ENCODE results near the gene FOXL3.

FOXL3 gene

DNA sequence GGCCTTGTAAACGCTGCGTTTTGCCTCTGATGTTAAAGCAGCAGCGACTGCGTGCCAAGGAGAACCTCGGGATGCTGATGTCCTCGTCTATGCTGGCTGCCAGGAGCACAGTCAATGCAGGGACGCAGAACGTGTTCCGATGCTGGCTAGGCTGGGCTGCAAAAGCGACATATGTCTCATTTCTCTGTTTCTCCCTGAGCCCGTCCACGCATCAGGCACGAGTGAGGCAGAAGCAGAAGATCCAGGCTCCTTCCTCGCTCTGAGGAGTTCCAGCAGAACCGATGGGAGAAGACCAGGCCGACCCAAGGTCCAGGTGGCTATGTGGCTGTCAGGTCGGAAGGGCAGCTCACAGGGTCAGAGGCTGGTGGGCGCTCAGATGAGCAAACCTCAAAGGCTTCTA is 3.7 kb upstream of the FOXL3 start:
- TF ChIP-seq FOXP2 (optimal IDR thresholded peaks at IDR 0.05; ENCODE audit: borderline replicate concordance, extremely low read depth, extremely low read length, insufficient read depth) (no peak), SIN3A (IDR thresholded peaks at IDR 0.05; ENCODE audit: borderline replicate concordance, insufficient read depth, low read length) (no peak), TAF1 (IDR thresholded peaks at IDR 0.05; ENCODE audit: borderline replicate concordance, insufficient read depth, low read length) (no peak), POLR2AphosphoS5 (IDR thresholded peaks at IDR 0.05; ENCODE audit: low read depth, low read length) (no peak)

DNA sequence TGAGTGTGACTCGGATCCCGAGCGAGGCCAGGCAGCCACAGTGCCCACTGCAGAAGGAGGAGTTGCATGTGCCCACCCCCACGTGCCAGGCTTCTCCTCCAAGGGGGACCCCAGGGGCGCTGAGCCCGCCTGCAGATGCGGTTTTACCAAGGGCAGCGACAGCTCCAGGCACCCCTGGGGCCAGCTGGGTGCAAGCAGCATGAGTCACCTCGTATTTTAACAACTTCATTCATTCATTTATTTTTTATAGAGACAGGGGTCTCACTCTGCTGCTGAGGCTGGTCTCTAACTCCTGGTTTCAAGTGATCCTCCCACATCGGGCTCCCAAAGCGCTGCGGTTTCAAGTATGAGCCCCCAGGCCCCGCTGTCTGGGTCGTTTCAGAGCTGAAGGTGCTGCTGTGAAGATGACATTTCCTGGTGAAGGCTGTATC is 1.3 kb upstream of the FOXL3 start:
- TF ChIP-seq, protein P1, sequence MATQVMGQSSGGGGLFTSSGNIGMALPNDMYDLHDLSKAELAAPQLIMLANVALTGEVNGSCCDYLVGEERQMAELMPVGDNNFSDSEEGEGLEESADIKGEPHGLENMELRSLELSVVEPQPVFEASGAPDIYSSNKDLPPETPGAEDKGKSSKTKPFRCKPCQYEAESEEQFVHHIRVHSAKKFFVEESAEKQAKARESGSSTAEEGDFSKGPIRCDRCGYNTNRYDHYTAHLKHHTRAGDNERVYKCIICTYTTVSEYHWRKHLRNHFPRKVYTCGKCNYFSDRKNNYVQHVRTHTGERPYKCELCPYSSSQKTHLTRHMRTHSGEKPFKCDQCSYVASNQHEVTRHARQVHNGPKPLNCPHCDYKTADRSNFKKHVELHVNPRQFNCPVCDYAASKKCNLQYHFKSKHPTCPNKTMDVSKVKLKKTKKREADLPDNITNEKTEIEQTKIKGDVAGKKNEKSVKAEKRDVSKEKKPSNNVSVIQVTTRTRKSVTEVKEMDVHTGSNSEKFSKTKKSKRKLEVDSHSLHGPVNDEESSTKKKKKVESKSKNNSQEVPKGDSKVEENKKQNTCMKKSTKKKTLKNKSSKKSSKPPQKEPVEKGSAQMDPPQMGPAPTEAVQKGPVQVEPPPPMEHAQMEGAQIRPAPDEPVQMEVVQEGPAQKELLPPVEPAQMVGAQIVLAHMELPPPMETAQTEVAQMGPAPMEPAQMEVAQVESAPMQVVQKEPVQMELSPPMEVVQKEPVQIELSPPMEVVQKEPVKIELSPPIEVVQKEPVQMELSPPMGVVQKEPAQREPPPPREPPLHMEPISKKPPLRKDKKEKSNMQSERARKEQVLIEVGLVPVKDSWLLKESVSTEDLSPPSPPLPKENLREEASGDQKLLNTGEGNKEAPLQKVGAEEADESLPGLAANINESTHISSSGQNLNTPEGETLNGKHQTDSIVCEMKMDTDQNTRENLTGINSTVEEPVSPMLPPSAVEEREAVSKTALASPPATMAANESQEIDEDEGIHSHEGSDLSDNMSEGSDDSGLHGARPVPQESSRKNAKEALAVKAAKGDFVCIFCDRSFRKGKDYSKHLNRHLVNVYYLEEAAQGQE (IDR thresholded peaks at IDR 0.05; ENCODE audit: insufficient read depth in 1 of 2, low read depth in 2 of 2, low read length in 2 of 2), result no peak
- TF ChIP-seq SIN3A (IDR thresholded peaks at IDR 0.05; ENCODE audit: borderline replicate concordance, insufficient read depth, low read length), result no peak
- TF ChIP-seq TAF1 (IDR thresholded peaks at IDR 0.05; ENCODE audit: borderline replicate concordance, insufficient read depth, low read length), result no peak
- TF ChIP-seq POLR2AphosphoS5 (IDR thresholded peaks at IDR 0.05; ENCODE audit: low read depth, low read length), result no peak
- no peak for TF ChIP-seq FOXP2 (optimal IDR thresholded peaks at IDR 0.05; ENCODE audit: borderline replicate concordance, extremely low read depth, extremely low read length, insufficient read depth)

DNA sequence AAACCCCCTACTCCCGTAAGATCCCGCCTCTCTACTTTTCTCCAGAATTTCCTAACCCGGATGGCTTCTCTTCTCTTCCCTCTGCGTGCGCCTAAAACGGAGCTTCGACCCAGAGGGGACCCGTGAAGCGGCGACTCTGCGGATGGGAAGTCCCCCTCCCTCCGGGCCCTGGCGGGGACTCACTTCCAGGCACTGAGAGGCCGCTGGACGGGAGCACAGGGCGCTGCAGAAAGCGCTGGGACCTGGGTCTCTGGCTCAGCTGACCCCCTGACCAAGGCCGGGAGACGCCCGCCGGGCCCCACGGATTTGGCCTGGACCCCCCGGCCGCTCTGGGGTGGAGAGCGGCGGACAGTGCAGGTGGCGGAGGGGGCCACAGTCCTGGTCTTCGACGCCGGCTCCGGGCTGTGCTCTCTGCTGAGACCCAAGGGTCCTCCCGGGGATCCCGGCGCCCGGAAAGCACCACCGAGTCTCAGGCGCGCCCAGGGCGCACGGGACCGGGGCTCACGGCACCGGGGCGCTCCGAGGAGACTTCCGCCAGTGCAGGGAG is 688 bp upstream of the FOXL3 start:
- TF ChIP-seq FOXP2 (optimal IDR thresholded peaks at IDR 0.05; ENCODE audit: borderline replicate concordance, extremely low read depth, extremely low read length, insufficient read depth) (no peak), SIN3A (IDR thresholded peaks at IDR 0.05; ENCODE audit: borderline replicate concordance, insufficient read depth, low read length) (no peak), TAF1 (IDR thresholded peaks at IDR 0.05; ENCODE audit: borderline replicate concordance, insufficient read depth, low read length) (no peak), POLR2AphosphoS5 (IDR thresholded peaks at IDR 0.05; ENCODE audit: low read depth, low read length) (no peak)
- TF ChIP-seq, protein P1 (IDR thresholded peaks at IDR 0.05; ENCODE audit: insufficient read depth in 1 of 2, low read depth in 2 of 2, low read length in 2 of 2), result no peak

DNA sequence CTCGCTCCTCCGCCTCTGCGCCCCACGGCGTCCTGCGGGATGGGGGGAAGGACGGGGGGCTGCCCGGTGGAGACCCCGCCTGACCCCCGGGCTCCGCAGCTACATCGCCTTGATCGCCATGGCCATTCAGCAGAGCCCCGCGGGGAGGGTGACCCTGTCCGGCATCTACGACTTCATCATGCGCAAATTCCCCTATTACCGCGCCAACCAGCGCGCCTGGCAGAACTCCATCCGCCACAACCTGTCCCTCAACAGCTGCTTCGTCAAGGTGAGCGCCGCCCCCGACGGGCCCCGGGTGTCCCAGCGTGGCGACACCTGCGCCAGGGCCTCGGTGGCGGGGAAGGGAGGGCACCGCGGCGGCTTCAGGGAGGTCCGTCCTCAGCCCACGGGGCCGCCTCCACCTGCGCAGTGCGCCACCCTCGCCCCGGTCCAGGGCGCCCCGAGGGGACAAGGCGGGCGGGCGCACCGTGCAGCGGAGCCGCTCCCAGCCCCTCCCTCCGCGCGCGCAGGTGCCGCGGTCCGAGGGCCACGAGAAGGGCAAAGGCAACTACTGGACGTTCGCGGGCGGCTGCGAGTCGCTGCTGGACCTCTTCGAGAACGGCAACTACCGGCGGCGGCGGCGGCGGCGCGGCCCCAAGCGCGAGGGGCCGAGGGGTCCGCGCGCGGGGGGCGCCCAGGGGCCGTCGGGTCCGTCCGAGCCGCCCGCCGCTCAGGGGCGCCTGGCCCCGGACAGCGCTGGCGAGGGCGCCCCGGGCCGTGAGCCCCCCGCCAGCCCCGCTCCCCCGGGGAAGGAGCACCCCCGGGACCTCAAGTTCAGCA is 793 bp downstream of the FOXL3 start:
- TF ChIP-seq FOXP2 (optimal IDR thresholded peaks at IDR 0.05; ENCODE audit: borderline replicate concordance, extremely low read depth, extremely low read length, insufficient read depth), result no peak
- no peak for TF ChIP-seq POLR2AphosphoS5 (IDR thresholded peaks at IDR 0.05; ENCODE audit: low read depth, low read length)
- TF ChIP-seq SIN3A (IDR thresholded peaks at IDR 0.05; ENCODE audit: borderline replicate concordance, insufficient read depth, low read length), result no peak
- TF ChIP-seq, protein P1 (IDR thresholded peaks at IDR 0.05; ENCODE audit: insufficient read depth in 1 of 2, low read depth in 2 of 2, low read length in 2 of 2), result no peak

DNA sequence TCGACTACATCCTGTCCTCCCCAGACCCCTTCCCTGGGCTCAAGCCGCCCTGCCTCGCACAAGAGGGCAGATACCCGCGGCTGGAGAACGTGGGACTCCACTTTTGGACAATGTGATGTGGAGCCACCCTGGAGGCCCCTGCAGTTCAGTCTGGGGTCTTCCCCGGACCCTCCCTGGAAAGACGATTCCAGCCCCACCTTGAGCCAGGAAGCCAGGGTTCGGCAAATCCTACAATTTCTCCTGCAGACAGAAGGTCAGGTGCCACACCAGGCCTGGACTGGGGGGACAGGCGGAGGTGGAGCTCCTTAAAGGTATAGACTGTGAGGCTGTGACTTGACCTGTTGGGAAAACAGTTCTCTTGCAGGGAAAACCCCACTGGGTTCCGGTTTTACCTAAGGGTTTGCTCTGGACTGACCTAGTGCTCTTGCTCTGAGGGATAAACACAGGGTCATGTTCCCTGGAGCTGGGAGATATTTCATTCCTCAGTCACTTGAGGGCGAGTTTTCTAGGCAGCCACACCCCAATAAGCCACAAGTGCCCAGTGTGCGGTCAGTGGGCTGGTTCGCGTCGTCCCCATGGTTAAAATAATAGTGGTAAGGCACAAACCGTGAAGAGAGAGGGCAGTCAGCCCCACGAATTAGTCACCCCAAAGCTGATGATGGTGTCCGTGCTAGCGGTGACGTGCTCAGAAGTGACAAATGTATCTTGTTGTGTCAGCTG is 1.6 kb downstream of the FOXL3 start:
- TF ChIP-seq TAF1 (IDR thresholded peaks at IDR 0.05; ENCODE audit: borderline replicate concordance, insufficient read depth, low read length) (no peak), FOXP2 (optimal IDR thresholded peaks at IDR 0.05; ENCODE audit: borderline replicate concordance, extremely low read depth, extremely low read length, insufficient read depth) (no peak), SIN3A (IDR thresholded peaks at IDR 0.05; ENCODE audit: borderline replicate concordance, insufficient read depth, low read length) (no peak), POLR2AphosphoS5 (IDR thresholded peaks at IDR 0.05; ENCODE audit: low read depth, low read length) (no peak)
- TF ChIP-seq, protein P1 (IDR thresholded peaks at IDR 0.05; ENCODE audit: insufficient read depth in 1 of 2, low read depth in 2 of 2, low read length in 2 of 2), result no peak
